GM19035 (cell line): ENCODE measurements around the gene LRMDA.
"Not testable (repeated sequence)": the region's sequence is repeated elsewhere in the genome, so short reads cannot be mapped to it uniquely, and the experiment has no call there.

Experiments used
- ATAC-seq: cut with Tn5 transposase; IDR thresholded peaks from one replicate; pipeline ENCODE4 v1.9.1; 2021; ENCODE audit not compliant: unreplicated experiment

LRMDA gene

DNA sequence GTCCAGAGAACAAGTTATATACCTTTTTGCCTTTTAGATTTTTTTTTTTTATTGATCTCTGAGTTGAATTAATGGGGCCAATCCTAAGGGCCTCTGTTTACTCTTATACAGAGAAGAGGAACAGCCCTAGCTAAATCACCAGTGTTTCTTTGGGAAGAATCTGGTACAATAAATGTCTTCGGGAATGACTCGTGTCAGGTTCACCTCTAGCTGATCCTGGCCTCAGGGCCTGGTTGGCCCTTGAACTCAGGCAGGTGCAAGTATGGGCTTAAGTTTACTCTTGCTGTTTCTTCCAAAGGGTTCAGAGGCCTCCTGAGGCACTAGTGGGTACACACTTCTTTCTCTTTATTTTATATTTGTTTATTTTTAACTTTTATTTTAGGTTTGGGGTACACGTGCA is 71.0 kb downstream of the LRMDA start:
- no peak for ATAC-seq

GRCh38 chr10:75502838-75503237 is 71.4 kb downstream of the LRMDA start:
- ATAC-seq, result no peak

- ATAC-seq, result no peak
Observed at GRCh38 chr10:75505293-75505692, 73.9 kb downstream of the LRMDA start.

DNA sequence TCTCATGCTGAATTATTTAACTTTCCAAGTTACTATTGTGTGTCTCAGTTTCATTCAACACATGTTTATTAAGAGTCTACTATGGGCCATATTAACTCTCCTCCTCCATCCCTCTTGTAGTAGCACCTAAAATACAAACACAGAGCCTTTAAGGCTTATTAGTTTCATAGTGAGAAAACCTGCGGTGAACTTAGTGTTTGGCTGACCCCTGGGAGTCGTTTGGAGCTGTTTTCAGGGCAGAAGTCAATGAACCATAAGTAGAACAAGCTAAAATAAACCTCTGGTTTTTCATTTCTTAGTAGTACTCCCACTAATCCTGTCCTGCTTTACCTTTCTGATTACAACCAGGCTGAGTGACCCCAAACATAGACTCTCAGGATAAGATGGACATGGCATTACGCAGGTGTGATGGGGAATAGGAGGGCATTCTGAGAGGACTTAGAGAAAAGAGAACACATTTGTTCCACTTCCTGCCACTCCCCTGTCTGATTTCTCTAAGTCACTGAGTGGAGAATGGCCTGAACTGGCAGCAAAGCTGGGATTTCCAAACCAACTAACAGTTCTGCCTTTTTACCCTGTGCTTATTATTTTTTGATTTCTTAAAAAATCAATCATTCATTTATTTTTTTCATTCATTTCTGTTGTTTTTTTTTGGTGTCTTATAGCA is 74.5 kb downstream of the LRMDA start:
- ATAC-seq, result no peak

DNA sequence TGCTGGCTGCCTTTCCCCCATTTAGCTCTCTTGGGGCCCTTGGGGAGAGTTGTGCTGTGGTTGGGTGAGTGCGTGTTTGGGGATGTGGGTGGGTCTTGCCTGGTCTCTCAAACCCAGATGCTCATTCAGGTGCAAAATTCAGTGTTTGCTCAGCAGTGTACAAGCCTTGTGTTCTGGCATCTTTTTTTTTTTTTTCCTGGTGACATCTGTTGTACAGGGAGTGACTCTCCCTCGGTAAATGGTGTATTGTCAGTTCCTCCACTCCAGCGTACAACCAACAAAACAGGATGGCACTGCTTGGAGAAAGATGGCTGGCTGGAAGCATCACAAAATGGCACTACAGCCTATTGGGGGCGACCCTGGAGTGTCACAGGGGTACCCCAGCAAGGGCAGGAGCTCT is 75.5 kb downstream of the LRMDA start:
- ATAC-seq, result no peak

- ATAC-seq, result no peak
Observed at GRCh38 chr10:75507469-75507868, 76.0 kb downstream of the LRMDA start.

GRCh38 chr10:75508239-75508813 is 76.9 kb downstream of the LRMDA start:
- ATAC-seq, result no peak

DNA sequence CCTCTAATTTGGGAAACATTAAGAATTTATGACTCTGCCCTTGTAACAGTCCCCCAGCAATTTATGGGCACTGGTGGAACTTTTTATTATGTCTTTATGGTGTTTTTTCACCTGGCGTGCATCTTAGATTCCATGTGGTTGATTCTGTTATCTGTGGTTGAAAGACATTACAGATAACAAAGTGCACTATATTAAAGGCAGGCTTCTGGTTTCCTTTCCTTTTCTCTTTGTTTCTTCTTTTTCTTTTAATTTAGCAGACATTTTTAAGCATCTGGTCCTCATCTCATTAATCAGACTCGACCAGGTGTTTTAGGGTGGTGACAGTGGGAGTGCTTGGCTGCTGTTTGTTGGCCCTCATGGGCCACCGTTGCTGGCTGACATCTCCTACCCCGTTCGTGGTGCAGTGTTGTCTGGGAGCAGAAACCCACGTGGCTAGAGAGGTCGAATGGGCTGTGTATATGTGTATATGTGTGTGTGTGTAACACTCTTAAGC is 77.4 kb downstream of the LRMDA start:
- ATAC-seq, result no peak

GRCh38 chr10:75509706-75510105 is 78.3 kb downstream of the LRMDA start:
- no peak for ATAC-seq

GRCh38 chr10:75511011-75511410 is 79.6 kb downstream of the LRMDA start:
- ATAC-seq, result no peak

- no peak for ATAC-seq
Observed at GRCh38 chr10:75512203-75512933, 80.9 kb downstream of the LRMDA start.

DNA sequence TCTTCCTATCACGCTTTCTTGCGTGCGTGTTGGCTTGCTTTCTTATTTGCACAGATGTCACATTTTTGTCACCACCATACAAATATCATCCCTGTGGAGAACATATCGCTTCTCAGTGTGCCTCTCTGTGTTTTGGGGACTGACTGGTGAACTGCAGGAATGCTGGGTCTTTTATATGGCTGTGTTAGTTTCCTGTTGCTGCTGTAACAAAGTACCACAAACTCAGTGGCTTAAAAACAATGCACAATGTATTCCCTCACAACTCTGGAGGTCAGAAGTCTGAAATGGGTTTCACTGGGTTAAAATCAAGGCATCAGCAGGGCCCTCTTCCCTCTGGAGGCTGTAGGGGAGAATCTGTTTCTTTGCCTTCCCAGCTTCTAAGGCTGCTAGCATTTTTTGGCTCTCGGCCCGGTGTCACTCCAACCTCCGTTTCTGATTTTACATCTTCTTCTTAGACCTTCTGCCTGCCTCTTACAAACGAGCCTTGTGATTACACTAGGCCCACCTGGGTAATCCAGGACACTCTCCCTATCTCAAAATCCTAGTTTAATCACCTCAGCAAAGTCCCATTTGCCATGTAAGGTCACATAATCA is 82.0 kb downstream of the LRMDA start:
- ATAC-seq, result no peak

- ATAC-seq, result no peak
Observed at GRCh38 chr10:75514830-75515229, 83.4 kb downstream of the LRMDA start.

- not testable (repeated sequence) for ATAC-seq
Observed at GRCh38 chr10:75516154-75516553, 84.7 kb downstream of the LRMDA start.

GRCh38 chr10:75519213-75519612 is 87.8 kb downstream of the LRMDA start:
- ATAC-seq, result not testable (repeated sequence)

- ATAC-seq, result not testable (repeated sequence)
Observed at GRCh38 chr10:75521194-75521829, 89.9 kb downstream of the LRMDA start.

DNA sequence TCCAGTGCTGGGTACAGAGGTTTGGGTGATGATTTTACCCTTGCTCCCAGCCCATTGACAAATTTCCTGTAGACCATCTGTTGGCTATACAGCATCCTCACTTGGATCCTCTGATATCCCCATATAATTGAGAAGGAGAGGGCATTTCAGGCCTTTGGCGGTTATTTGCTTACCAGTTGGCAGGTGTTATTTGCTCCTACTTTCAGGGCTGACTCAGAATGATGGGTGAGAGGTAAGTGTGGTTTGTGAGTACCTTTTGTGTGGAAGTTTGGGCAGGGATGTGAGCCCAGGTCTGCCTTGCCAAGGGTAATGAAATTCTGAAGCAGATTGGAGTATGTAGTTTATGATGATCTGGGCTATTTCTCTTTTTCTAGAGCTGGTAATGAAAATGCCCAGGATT is 93.6 kb downstream of the LRMDA start:
- no peak for ATAC-seq

DNA sequence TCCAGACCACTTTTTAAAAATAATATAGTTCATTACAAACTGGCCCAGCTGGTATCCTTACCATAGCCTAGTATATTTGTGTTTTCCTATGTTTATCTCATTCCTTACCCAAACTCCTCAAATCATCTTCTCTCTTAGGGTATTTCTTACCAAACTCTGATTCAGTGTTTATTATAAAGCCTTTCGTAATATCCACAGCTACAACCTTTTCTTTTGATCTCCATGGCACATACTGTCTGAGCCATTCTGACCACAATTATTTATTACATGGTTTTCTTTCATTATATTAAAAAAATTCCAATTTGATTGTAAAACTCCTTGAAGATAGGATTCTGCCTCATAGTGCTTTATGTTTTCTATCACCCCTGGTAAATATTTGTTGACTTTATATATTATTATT is 94.2 kb downstream of the LRMDA start:
- no peak for ATAC-seq

DNA sequence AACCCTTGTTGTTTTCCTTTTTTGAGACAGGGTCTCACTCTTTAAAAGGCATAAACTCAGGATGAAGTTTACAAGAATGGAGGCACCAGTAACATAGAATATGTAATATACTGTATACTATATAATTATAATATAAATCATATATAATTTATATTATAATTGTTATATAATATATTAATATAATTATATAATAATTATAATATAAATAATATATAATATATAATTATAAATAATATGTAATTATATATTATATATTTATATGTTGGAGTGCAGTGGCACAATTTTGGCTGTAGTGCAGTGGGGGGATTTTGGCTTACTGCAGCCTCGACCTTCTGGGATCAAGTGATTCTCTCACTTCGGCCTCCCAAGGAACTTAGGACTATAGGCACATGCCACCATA is 96.1 kb downstream of the LRMDA start:
- no peak for ATAC-seq

DNA sequence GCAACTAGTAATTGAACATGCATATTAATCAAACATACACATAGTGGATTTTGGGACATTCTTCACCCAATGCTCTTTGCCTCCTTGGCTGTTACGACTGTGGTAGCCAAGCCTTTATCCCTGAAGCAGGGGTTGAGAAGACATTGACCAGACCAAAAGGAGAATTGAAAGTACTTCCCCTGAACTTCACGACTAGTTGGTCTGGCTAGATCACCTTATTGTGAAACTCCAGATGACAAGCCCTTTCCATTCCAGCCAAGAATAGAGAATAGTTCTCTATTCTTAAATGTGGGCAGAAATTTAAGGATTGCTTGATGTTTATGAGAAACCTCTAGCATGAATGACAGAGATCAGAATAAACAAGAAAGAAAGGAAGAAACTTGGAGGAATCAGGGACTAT is 97.0 kb downstream of the LRMDA start:
- no peak for ATAC-seq

GRCh38 chr10:75530299-75530698 is 98.9 kb downstream of the LRMDA start:
- no peak for ATAC-seq
